TTC549 (cell line): ENCODE results near the gene FREM2.

Experiments
- FAIRE-seq: peaks from 2 replicates; lab custom pipeline; 2012; peaks lifted over from hg19 to GRCh38; lab: Jason Lieb, UNC

The FREM2 gene, protein sequence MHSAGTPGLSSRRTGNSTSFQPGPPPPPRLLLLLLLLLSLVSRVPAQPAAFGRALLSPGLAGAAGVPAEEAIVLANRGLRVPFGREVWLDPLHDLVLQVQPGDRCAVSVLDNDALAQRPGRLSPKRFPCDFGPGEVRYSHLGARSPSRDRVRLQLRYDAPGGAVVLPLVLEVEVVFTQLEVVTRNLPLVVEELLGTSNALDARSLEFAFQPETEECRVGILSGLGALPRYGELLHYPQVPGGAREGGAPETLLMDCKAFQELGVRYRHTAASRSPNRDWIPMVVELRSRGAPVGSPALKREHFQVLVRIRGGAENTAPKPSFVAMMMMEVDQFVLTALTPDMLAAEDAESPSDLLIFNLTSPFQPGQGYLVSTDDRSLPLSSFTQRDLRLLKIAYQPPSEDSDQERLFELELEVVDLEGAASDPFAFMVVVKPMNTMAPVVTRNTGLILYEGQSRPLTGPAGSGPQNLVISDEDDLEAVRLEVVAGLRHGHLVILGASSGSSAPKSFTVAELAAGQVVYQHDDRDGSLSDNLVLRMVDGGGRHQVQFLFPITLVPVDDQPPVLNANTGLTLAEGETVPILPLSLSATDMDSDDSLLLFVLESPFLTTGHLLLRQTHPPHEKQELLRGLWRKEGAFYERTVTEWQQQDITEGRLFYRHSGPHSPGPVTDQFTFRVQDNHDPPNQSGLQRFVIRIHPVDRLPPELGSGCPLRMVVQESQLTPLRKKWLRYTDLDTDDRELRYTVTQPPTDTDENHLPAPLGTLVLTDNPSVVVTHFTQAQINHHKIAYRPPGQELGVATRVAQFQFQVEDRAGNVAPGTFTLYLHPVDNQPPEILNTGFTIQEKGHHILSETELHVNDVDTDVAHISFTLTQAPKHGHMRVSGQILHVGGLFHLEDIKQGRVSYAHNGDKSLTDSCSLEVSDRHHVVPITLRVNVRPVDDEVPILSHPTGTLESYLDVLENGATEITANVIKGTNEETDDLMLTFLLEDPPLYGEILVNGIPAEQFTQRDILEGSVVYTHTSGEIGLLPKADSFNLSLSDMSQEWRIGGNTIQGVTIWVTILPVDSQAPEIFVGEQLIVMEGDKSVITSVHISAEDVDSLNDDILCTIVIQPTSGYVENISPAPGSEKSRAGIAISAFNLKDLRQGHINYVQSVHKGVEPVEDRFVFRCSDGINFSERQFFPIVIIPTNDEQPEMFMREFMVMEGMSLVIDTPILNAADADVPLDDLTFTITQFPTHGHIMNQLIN (N-terminal part only)

DNA sequence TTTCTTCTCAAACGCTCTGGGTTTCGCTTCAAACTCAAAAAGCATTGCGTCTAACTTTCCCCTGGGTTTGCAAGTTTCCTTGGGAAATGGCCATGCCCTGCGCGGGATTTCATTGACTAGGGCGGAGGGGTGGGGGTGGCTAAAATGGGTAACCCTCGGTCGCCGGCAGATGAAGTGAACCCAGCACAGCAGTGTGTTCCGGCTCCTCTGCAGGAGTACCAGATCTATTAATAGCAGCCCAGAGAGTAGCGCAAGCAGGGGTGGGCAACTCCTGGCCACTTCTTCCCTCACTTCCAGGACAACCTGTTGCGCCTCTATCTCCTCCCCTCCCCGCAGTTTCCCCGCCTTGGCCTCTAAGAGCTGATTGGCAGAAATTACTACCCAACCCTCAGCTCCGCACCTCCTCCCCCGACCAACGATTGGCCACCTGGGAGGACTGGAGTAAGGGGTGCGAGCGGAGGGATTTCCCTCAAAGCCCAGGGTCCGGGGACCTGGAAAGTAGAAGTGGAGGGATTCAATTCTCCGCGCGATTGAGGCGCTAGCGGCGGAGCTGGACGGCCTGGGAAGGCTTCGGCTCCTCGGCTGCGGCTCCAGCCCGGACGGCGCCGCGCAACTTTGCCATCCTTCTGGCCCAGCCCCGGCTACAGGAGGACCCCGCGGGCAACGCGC lies at the start of gene FREM2:
Gene FREM2 (plus strand): TSS at position 501 of the 669 bp plus-strand sequence. CDS start 268 bp downstream, outside the sequence.
- no peak for FAIRE-seq

DNA sequence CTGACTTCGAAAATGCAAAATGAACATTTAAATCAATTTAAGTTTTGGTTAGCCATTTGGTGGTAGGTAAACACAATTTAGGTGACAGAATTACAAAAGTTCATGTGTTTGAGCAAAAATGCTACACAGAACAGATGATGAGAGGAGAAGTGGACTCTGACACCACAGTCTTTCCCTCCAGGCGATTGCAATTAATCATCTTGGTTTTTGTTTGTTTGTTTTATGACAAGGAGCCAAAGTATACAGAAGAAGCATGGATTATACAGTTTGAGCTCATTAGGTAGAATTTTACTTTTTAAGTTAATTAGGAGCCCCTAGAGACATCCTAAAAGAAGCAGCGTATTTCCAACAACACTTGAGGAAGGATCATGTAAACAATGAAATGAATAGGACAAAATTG lies 49.3 kb upstream of the FREM2 start:
- no peak for FAIRE-seq

DNA sequence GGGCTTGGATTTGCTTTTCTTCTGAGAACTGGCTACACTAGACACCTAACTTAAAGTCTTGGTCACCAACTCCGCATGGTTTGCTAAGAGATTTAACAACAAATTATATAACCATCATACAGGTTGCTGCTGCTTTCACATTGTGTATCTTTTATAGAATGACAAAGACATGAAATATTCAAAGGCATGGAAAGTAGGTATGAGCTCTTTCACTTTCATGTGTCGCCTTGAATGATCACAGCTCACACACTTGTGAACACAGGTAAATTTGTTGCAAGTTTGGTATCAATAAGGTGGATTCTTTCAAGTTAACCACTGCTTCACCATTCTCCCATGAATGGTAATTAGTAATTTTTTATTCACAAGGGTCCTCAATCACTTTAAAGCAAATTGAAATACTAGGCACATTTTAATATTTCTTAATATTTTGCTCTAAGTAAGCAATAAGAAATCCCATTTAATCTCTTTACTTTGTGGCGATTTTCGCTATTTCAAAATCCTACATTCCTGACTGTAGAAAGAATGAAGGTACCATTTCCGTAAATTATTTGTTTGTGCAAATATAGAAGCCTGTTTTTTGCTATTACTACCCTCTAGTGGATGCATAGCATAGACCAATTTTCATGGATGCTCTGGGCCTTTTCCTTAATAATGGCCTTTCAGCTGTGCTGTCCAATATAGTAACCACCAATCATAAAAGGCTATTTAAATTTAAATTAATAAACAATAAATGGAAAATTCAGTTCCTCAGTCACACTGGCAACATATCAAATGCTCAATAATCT lies 45.5 kb upstream of the FREM2 start:
- no peak for FAIRE-seq

DNA sequence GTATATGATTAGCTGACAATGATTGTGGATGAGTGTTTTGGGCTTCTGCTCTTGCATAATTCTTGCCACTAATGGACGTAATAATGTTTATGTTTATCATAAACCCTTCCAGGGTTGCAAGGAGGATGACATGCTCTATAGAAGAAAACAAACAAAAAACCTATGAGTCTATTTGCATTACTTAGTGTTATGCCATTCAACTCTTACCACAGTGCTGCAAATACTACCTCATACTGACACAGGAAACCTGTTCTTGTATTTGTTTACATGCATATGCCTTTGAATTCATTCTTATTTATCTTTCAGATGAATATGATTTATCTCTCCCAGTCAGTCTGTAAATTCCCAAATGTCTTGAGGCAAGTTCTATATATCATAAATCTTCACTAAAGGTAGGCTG lies 39.6 kb upstream of the FREM2 start:
- no peak for FAIRE-seq

DNA sequence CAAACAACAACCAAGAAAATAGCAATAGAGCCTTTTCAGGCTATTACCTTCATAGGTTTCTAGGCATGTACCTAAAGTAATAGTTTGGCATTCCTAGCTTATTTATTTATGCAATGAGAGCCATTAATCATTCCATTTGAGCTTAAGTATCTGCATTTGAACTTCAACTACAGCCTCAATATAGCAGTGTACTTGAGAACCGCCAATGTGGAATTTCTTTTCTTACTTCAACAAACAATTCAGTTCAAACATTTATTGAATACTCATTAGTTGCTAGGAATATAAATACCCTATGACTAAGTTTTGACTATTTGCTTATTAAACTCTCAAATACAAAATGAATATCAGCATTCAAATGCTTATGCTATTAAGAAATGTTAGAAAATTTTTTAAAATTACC lies 38.0 kb upstream of the FREM2 start:
- FAIRE-seq, result no peak

DNA sequence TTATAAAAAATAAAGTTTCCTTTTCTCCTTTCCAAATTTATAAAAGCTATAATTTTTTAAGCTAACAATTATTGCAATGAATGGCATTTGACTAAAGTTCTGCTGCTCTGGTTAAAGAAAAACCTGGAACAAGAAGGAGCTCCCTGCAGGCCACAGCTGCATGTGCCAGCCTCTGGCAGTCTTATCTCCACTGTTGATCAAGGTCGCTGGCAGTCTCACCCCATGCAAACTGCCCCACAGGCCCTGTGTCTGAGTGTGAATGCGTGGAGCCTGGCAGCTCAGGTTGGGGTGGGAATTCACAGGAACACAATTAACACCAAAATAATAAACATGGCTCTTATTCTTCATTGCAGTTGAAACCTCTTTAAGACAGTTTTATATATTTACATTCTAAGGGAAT lies 30.2 kb upstream of the FREM2 start:
- no peak for FAIRE-seq

DNA sequence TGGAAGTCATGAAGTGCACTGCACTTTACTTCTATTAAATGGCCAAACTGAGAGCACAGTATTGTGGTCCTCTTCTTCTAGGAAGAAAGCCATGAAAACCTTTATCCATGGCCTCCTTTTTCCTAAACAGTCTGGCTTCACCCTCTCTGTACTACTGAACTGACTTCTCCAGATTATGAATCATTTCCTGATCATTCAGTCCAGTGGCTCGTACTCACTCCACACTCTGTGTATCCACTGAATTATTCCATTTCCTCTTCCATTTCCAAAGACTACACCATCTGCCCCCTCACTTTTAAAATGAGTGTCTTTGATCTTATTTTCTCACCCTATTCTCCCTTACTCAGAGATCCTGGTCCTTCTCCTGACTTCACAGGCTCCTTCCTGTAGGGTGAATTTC lies 29.7 kb upstream of the FREM2 start:
- FAIRE-seq, result no peak

DNA sequence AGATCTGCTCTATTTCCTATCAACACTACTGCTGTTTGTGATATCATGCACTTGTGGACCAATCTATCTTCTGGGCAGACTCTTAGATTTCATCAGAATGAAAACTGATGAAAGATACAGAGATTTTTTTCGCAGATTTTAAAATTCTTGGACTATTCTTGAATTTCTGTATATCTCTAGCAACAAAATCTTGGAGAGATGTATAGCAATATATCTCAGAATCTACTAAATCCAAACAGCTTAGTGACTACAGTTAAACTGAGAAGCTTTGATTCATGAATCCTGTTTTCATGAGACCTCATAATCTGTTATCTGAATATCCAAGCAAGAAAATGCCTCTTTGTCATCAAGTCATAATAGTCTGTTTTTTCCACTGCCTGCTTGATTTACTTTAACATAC lies 28.0 kb upstream of the FREM2 start:
- no peak for FAIRE-seq

DNA sequence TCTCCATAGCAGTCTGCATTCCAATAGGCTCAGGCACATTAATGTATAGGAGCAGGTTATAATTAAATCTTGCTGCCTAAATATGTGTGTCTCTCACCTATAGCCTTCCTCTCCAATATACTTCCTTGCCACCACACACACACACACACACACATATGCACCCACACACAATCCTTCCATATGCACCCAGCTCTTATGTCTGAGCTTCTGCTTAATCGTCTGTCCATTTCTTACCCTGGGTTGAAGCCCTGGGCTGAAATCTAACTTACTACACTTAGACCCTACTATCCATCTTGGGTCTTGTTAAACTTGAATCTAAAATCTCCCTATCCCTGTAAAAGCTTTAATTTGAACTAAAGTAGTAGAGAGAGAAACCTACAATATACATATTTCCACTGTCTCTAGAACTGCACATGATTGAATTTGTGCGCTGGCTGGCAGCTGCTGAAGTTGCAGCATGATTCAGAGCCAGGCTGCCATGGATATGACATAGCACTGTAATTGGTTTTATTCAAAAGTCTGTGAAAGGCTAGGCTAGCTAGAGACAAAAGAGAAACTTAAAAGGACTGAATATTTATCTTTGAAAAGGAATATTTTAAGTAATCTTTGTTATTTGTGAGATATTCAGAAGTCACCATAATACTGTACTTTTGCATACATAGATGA lies 25.7 kb upstream of the FREM2 start:
- FAIRE-seq, result no peak

DNA sequence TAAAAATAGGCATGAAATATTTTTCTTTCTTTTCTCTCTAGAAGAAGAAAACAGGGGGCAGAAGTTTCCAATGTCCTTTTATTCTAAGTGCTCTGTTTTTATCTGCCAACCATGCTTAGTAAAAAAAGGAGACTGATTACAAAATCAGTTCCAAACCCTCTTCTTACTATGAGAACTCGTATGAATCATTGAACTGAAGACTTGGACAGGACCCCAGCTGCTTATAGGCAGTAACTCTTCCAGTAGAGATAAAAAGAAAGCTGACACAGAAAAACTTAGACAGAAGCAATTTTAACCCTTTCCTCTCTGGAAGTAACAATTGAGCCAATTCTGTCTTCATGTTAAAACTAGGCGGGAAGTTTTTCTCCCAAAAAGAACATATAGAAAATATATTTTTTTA lies 24.5 kb upstream of the FREM2 start:
- no peak for FAIRE-seq

DNA sequence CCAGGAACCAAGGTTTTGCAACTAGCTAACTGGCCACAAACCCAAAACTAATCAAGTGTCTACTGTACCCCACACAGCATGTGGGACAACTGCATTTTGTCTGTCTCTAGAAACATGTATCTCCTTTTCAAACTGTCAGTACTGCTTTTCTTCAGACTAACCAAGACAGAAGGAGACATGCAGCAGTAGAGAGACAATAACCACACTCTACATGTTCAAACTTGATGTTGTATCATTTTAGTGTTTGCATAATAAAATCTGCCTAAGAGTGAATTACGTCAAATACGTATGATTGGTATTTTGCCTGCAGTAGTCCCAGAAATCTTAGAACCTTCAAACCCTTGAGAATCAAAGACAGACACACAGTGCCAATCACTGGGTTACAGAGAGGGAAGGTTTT lies 22.0 kb upstream of the FREM2 start:
- FAIRE-seq, result no peak

DNA sequence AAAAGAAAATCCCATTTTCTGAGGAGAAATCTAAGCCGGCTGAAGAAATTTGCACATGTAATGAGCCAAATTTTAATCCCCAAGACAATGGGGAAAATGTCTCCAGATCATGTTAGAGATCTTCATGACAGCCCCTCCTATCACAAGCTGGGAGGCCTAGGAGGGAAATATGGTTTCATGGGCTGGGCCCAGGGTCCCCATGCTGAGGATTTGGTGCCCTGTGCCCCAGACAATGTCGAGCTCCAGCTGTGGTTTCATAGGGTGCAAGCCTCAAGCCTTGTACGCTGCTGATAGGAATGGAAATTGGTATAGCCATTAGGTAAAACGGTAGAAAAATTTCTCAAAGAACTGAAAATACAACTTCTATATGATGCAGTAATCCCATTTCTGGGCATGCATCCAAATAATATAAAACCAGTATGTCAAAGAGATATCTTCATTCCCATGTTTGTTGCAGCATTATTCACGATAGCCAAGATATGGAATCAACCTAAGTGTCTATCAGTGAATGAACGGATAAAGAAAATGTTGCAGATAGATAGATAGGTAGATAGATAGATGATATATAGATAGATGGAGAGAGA lies 19.3 kb upstream of the FREM2 start:
- no peak for FAIRE-seq

DNA sequence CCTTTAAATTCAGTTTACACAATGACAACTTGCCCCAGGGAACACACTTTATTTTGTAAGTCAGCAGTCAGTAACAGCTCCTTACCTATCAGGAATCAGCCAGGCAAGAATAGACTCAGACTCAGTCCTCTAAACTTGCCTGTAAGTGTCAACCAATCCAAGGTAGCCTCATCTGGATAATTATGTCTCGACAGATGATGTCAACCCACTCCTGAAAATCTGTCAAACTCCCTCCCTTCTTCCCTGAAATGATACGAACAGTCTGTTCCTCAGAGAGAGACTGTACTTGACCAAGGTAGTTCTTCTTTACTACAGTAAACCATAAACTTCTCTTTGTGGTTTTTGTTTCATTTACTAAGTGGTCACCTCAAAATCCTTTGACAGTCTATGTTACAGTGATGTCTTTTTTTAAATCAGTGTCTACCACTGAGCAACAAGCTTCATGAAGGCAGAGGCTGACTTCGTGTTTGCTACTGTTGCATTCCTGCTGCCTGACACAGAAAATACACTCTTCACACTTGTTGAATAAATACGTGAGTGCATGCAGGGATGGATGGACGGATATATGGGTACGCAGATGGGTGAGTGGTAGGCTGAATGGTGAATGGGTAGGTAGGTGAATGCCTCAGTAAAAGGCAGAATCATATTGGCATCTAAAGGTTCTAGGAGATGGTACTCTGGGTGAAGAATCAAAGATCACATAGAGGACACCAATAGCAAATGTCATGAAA lies 17.5 kb upstream of the FREM2 start:
- FAIRE-seq, result no peak

DNA sequence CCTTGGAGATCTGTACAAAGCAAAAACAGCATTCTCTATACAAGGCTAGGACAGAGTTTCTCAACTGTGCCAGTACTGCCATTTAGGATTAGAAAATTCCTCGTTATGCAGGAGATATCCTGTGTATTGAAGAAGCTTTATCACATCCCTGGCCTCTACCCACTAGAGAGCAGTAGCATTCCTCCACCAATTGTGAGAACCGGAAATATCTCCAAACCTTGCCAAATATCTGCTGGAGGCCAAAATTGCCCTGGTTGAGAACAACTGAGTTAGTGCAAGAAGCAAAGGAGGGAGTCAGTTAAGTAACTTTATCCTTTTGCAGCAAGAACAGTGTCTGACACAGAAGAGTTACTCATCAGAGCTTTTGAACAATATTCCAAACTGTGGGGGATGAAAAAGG lies 16.2 kb upstream of the FREM2 start:
- no peak for FAIRE-seq

DNA sequence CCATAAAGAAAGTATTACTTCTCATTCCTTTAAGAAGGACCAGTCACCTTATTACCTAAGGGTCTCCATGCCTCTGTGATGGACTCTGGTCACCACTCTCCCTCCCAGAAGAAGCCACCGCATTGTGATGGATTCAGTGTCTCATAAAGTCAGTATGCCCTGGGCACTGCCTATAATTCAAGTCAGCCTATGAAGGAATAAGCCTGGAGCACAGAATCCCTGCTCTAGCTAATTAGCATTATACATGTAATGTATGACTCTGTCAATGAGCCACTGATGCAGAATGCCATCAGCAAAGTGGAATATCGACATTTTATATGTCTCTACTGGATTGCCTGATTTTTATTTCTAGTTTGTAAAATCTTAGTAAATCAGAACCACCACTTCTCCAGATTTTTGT lies 14.9 kb upstream of the FREM2 start:
- no peak for FAIRE-seq

DNA sequence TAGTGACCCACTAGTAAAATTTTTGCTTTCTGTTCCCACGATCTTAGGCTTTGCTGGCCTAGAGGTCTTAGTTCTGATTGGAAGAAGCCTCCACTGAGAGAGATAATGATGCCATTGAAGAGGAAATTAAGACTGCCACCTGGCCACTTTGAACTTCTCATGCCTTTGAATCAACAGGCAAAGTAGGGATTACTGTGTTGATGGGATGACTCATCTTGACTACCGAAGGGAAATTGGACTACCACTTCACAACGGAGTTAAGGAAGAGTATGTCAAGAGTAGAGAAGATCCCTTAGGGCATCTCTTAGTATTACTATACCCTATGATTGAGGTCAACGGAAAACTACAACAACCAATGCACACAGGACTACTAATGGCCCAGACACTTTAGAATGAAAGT lies 12.7 kb upstream of the FREM2 start:
- FAIRE-seq, result no peak

DNA sequence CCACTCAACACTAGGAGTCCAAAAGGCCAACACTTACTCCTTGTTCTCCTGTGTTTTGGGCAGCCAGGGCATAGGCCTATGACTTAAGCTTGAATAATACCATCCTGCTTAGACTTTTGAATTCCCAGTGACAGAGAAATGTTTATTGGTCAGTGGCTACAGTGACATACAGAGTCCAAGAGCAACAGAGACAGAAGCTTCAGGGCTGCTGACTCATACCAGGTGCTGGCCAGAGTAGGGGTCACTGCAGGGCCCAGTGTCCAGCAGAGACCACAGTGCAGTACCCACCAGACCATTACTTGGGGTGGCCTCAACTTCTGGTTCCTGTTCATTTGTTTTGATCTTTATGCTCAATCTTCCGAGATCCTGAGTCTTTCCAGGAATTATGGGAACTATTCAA lies 6.0 kb upstream of the FREM2 start:
- no peak for FAIRE-seq

DNA sequence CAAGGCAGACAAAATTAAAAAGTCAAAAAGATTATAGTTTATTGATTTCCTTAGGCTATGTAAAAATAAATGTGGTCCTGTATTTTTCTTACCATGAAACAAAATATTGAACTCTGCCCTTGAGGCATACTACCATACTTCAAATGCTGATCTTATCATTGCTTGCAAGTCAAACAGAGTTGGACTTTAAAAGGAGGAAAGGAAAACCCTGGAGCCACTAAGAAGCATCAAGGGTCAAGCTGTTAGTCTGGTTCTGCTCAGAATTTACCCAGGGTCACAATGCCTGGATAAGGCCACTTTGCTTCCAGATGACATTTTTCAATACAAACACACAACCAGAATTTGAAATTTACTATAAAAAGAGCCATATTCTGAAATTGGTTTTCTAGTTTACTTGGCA lies 2.2 kb upstream of the FREM2 start:
- FAIRE-seq, result no peak

DNA sequence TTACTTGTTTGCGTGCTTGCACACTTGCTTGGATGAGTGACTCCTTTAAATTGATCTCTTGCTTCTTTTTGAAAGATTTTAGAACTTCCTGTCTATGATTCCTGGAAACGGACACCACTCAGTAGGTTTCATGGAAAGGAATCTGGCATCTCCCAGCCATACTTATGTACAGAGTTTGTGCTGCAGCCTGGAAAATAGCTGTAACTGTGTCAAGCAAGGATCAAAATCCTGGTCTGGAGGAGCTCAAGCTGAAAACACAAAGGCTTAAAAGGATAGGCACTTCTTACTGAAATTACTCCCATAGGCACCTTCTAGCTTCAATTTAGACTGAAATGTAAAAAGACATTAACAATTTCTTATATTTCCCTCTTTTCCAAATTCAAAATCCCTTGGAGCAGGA lies 1.4 kb upstream of the FREM2 start:
- no peak for FAIRE-seq
